Measurements from ENCODE around the gene ADGRV1. TPM values are rescaled to one million over a fixed set of nuclear protein-coding genes. Genes with fewer than 3 reads are reported as not detected.
"Not testable (repeated sequence)": the region's sequence is repeated elsewhere in the genome, so short reads cannot be mapped to it uniquely, and the experiment has no call there.

ADGRV1 gene
- polyA plus RNA-seq, 10 donors = 0.19 to 8.6 (median 0.98) TPM

GRCh38 chr5:90645024-90645610, 86.5 kb downstream of the ADGRV1 start:
- peak in 1 of 3 donors; percentile 4 for DNase-seq

GRCh38 chr5:90650767-90651166, 92.2 kb downstream of the ADGRV1 start:
- no peak for DNase-seq

- DNase-seq = no peak
Measured at GRCh38 chr5:90654215-90654614, 95.6 kb downstream of the ADGRV1 start.

GRCh38 chr5:90655423-90655822, 96.8 kb downstream of the ADGRV1 start:
- DNase-seq = no peak

GRCh38 chr5:90657030-90657429, 98.4 kb downstream of the ADGRV1 start:
- no peak for DNase-seq

- DNase-seq = no peak
Measured at GRCh38 chr5:90657788-90658187, 99.2 kb downstream of the ADGRV1 start.

GRCh38 chr5:90658620-90659019, 100.0 kb downstream of the ADGRV1 start:
- DNase-seq = no peak

GRCh38 chr5:90668079-90668565, 109.5 kb downstream of the ADGRV1 start:
- DNase-seq = not testable (repeated sequence)

GRCh38 chr5:90675222-90675621, 116.6 kb downstream of the ADGRV1 start:
- no peak for DNase-seq

GRCh38 chr5:90680921-90681563, 122.4 kb downstream of the ADGRV1 start:
- DNase-seq = no peak

GRCh38 chr5:90682278-90682677, 123.7 kb downstream of the ADGRV1 start:
- no peak for DNase-seq

- DNase-seq = no peak
Measured at GRCh38 chr5:90685425-90686022, 126.9 kb downstream of the ADGRV1 start.

GRCh38 chr5:90686363-90686762, 127.8 kb downstream of the ADGRV1 start:
- not testable (repeated sequence) for DNase-seq

- not testable (repeated sequence) for DNase-seq
Measured at GRCh38 chr5:90687458-90687857, 128.9 kb downstream of the ADGRV1 start.

GRCh38 chr5:90689064-90689463, 130.5 kb downstream of the ADGRV1 start:
- DNase-seq = no peak

GRCh38 chr5:90690307-90690706, 131.7 kb downstream of the ADGRV1 start:
- DNase-seq = no peak

GRCh38 chr5:90691533-90691932, 132.9 kb downstream of the ADGRV1 start:
- DNase-seq = no peak

- DNase-seq = no peak
Measured at GRCh38 chr5:90696153-90696552, 137.6 kb downstream of the ADGRV1 start.

- DNase-seq = no peak
Measured at GRCh38 chr5:90700299-90700698, 141.7 kb downstream of the ADGRV1 start.

- DNase-seq = no peak
Measured at GRCh38 chr5:90703932-90704331, 145.3 kb downstream of the ADGRV1 start.

GRCh38 chr5:90707698-90708097, 149.1 kb downstream of the ADGRV1 start:
- DNase-seq = no peak

GRCh38 chr5:90709323-90710155, 150.9 kb downstream of the ADGRV1 start:
- peak; percentile 18 to 48 (median 21) for DNase-seq
